Endothelial cell of umbilical vein (primary cell): ENCODE measurements around the gene GPR153. TPM values are rescaled to one million over a fixed set of nuclear protein-coding genes. Genes with fewer than 3 reads are reported as not detected.

Source experiments
- BruUV-seq: library from RNA; stranded (reverse); fragments of 400-500 nt; replicated peaks from 2 replicates; lab custom pipeline; 2021; lab: Mats Ljungman, UMichigan
- CTCF ChIA-PET: fragments of 300-600, 350-600 bp; sonication (Branson Sonifier 250); formaldehyde crosslinking; loops from one replicate; lab custom pipeline; 2021; ENCODE audit warnings: antibody characterized with exemption, inconsistent platforms; lab: Charles Lee
- POLR2A ChIA-PET: fragments of 300-600, 350-600 bp; sonication (Branson Sonifier 250); formaldehyde crosslinking; loops from one replicate; lab custom pipeline; 2021; ENCODE audit warnings: antibody characterized with exemption, inconsistent platforms; lab: Charles Lee
- DNase-seq: peaks from one replicate; pipeline ENCODE4 v3.0.0-alpha.2; 2011; ENCODE audit warnings: low read depth, low spot score
- FAIRE-seq: peaks from 2 replicates; lab custom pipeline; 2011; peaks lifted over from hg19 to GRCh38; lab: Jason Lieb, UNC
- H2AFZ ChIP-seq: 2 replicates; pipeline ENCODE4 v1.6.0; 2012; ENCODE audit warnings: low read depth, low read length, control low read depth, inconsistent platforms
- H3K27ac ChIP-seq: 2 replicates; pipeline ENCODE4 v1.5.1; 2011; ENCODE audit warnings: low read depth, mild to moderate bottlenecking, control low read depth, low read length, moderate library complexity; ENCODE audit not compliant: insufficient read depth
- H3K27me3 ChIP-seq, 2 experiments: 2 replicates each; pipeline versions ENCODE4 v1.6.0 to v1.6.1; 2011; ENCODE audit warnings: low read length in 2 of 2, mixed read lengths in 1 of 2; ENCODE audit not compliant: control insufficient read depth in 2 of 2, insufficient read depth in 2 of 2
- H3K36me3 ChIP-seq, 2 experiments: 2 replicates in 1 of 2; 3 replicates in 1 of 2; pipeline ENCODE4 v1.5.1; 2011; ENCODE audit warnings: low read length in 2 of 2, mild to moderate bottlenecking in 1 of 2, moderate library complexity in 1 of 2; ENCODE audit not compliant: control insufficient read depth in 2 of 2, insufficient read depth in 2 of 2; ENCODE audit errors: extremely low read depth in 1 of 2
- H3K4me1 ChIP-seq: 3 replicates; pipeline ENCODE4 v1.5.1; 2011; ENCODE audit warnings: mild to moderate bottlenecking, low read length; ENCODE audit not compliant: control insufficient read depth, insufficient read depth; ENCODE audit errors: extremely low read depth
- H3K4me2 ChIP-seq: 2 replicates; pipeline ENCODE4 v1.6.1; 2011; ENCODE audit warnings: low read length, control low read depth, mixed read lengths; ENCODE audit not compliant: insufficient read depth
- H3K4me3 ChIP-seq, 3 experiments: fragments of 200-600 bp in 1 of 3; sonication (generic), shearing (Covaris generic) in 1 of 3; replicated peaks in 1 of 3; 2 replicates each; pipeline ENCODE4 v1.5.1; 2011 to 2016; ENCODE audit warnings: control low read depth in 3 of 3, low read length in 3 of 3, mild to moderate bottlenecking in 2 of 3, inconsistent platforms in 1 of 3, low read depth in 1 of 3, moderate library complexity in 1 of 3; ENCODE audit not compliant: insufficient read depth in 1 of 3
- H3K79me2 ChIP-seq: 2 replicates; pipeline ENCODE4 v1.6.0; 2012; ENCODE audit warnings: low read length, inconsistent platforms; ENCODE audit not compliant: control insufficient read depth, insufficient read depth
- H3K9ac ChIP-seq: replicated peaks from 2 replicates; pipeline ENCODE3; 2011; ENCODE audit warnings: low read length, control low read depth; ENCODE audit not compliant: insufficient read depth; ENCODE audit errors: extremely low read depth
- H3K9me1 ChIP-seq: replicated peaks from 3 replicates; pipeline ENCODE4 v1.6.0; 2011; ENCODE audit warnings: mild to moderate bottlenecking, low read length; ENCODE audit not compliant: control insufficient read depth, insufficient read depth; ENCODE audit errors: extremely low read depth
- H3K9me3 ChIP-seq: replicated peaks from 2 replicates; pipeline ENCODE4 v1.5.1; 2012; ENCODE audit warnings: low read length, inconsistent platforms; ENCODE audit not compliant: control insufficient read depth, insufficient read depth
- H4K20me1 ChIP-seq: replicated peaks from 2 replicates; pipeline ENCODE3; 2011; ENCODE audit warnings: mild to moderate bottlenecking, low read length; ENCODE audit not compliant: control insufficient read depth, insufficient read depth; ENCODE audit errors: extremely low read depth
- CTCF ChIP-seq, 2 donors: IDR thresholded peaks; 1 replicate in 1 of 2; 2 replicates in 1 of 2; pipeline ENCODE4 v1.5.1; 2011; ENCODE audit warnings: low read length in 2 of 2, mild to moderate bottlenecking in 2 of 2, moderate library complexity in 2 of 2, control low read depth in 1 of 2, inconsistent platforms in 1 of 2, low read depth in 1 of 2; ENCODE audit not compliant: insufficient read depth in 1 of 2; ENCODE audit errors: extremely low read depth in 1 of 2
- EZH2 ChIP-seq: IDR thresholded peaks from 2 replicates; pipeline ENCODE4 v1.6.1; 2012; ENCODE audit warnings: borderline replicate concordance, low read depth, mild to moderate bottlenecking, moderate library complexity, low read length, inconsistent platforms; ENCODE audit not compliant: severe bottlenecking
- FOS ChIP-seq: IDR thresholded peaks from 2 replicates; pipeline ENCODE4 v1.6.1; 2011; ENCODE audit warnings: mild to moderate bottlenecking, low read length, moderate library complexity, borderline replicate concordance; ENCODE audit not compliant: insufficient read depth
- GATA2 ChIP-seq: IDR thresholded peaks from 2 replicates; pipeline ENCODE4 v1.7.0; 2011; ENCODE audit warnings: low read depth, mild to moderate bottlenecking, moderate library complexity, mixed read lengths, low read length; ENCODE audit not compliant: insufficient read length, insufficient read depth
- JUN ChIP-seq: IDR thresholded peaks from 2 replicates; pipeline ENCODE4 v1.6.1; 2011; ENCODE audit warnings: borderline replicate concordance, low read depth; ENCODE audit not compliant: insufficient read length, insufficient read depth
- MYC ChIP-seq: IDR thresholded peaks from one replicate; pipeline ENCODE4 v1.6.1; 2011; ENCODE audit warnings: mild to moderate bottlenecking, low read depth, low read length
- POLR2A ChIP-seq: IDR thresholded peaks from 2 replicates; pipeline ENCODE4 v1.6.1; 2012; ENCODE audit warnings: low read depth, mild to moderate bottlenecking, control low read depth, low read length
- POLR2AphosphoS5 ChIP-seq: IDR thresholded peaks from 2 replicates; pipeline ENCODE4 v1.6.1; 2012; ENCODE audit warnings: low read depth, mild to moderate bottlenecking, control low read depth, low read length, moderate library complexity; ENCODE audit not compliant: insufficient read depth
- dilution Hi-C: fragments of 300-500 bp; cut with MboI; formaldehyde crosslinking; loops from one replicate; pipeline ENCODE4 v1.15.0; 2019; ENCODE audit warnings: low sequenced_read_pairs; ENCODE audit not compliant: extremely low pct_ligation_motif_present
- intact Hi-C: fragments of 100-400 bp; cut with micrococcal nuclease; formaldehyde crosslinking; loops from one replicate; pipeline ENCODE4 v1.10.0; 2022
- polyA plus RNA-seq, 4 experiments: library from polyadenylated mRNA; depleted of rRNA in 3 of 4; stranded (reverse) in 3 of 4; unstranded in 1 of 4; fragments of >200 nt; gene quantifications; 2 replicates each; pipeline versions ENCODE4 v1.2.1 to v1.2.3, GENCODE V29; 2011 to 2012; ENCODE audit warnings: missing spikeins in 1 of 4
- total RNA-seq: library from RNA; stranded (reverse); gene quantifications from 2 replicates; pipeline ENCODE4 v1.2.3, GENCODE V29; 2021
- TF ChIP-seq, protein P1 (sequence below): IDR thresholded peaks from 2 replicates; pipeline ENCODE4 v1.6.1; 2011; ENCODE audit not compliant: insufficient read depth, insufficient read length

The GPR153 gene
- total and polyA plus RNA-seq, 2 donors (not counting 3 experiments of a cell fraction or from before 2014, with no cell fraction given), result 3.1 to 3.9 TPM

DNA sequence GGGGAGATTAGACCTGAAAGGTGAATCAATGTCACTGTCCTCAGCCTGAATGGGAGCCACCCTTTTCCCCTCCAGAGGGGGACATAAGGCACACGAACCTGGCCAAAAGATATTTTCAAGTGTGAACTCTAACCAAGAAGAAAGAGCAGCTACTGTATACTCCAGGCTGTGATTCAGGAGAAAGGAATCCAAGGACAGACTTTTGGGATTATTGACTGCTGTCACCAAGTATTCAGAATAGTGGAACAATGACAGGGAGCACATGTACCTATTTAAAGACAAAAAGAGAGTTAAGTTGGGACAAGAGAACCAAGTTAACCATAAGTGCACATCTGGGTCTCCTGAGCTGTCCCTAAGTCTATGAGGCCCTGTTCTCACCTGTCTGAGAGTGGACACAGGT lies 27.5 kb downstream of the GPR153 start:
- FAIRE-seq (no peak), DNase-seq (no peak)
- intact Hi-C loops (no loop called here), dilution Hi-C loops (no loop called here)
- no peaks in the 10 kb centered on the region for H3K9me1 ChIP-seq
- H3K36me3 ChIP-seq, result peaks cover 2 to 9% of the 10 kb centered on the region in 2 experiments
- no peak overlapping the region for H3K27ac ChIP-seq
- TF ChIP-seq FOS (no peak), MYC (no peak), JUN (no peak), POLR2A (no peak), EZH2 (no peak), GATA2 (no peak), CTCF (IDR thresholded peaks at IDR 0.05; ENCODE audit: extremely low read depth in 1 of 2, insufficient read depth in 1 of 2, low read depth in 1 of 2, low read length in 2 of 2) (no peak), POLR2AphosphoS5 (no peak)
- TF ChIP-seq, protein P1, sequence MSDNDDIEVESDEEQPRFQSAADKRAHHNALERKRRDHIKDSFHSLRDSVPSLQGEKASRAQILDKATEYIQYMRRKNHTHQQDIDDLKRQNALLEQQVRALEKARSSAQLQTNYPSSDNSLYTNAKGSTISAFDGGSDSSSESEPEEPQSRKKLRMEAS, result no peak
- no TSS peak for BruUV-seq
- no peaks in the 10 kb centered on the region for H3K27me3 ChIP-seq
- no peak overlapping the region for H3K4me3 ChIP-seq
- H3K4me2 ChIP-seq, result no peak overlapping the region
- peaks cover 22% of the 10 kb centered on the region for H3K79me2 ChIP-seq
- CTCF ChIA-PET, result no interaction called here
- H3K4me1 ChIP-seq, result peaks cover 11% of the 10 kb centered on the region
- no peak overlapping the region for H3K9ac ChIP-seq
- H4K20me1 ChIP-seq, result no peaks in the 10 kb centered on the region
- POLR2A ChIA-PET, result no interaction called here
- H2AFZ ChIP-seq, result no peak overlapping the region
- H3K9me3 ChIP-seq, result no peaks in the 10 kb centered on the region
